Measurements from ENCODE around the gene STAT5B. TPM values are rescaled to one million over a fixed set of nuclear protein-coding genes. Genes with fewer than 3 reads are reported as not detected.

The STAT5B gene
- total and polyA plus RNA-seq, 9 of the 15 experiments (the other 6 are each of a cell fraction or from before 2014, with no cell fraction given) = 20.8 to 176 (median 92.4) TPM

GRCh38 chr17:42273474-42274252 is 2.5 kb downstream of the STAT5B start (continued):
- TF ChIP-seq HMBOX1 (IDR thresholded peaks at IDR 0.05) = 0 out of 2 replicates have a peak, but pooled peaks have one; percentile 28
- no peak for TF ChIP-seq PTBP1 (IDR thresholded peaks at IDR 0.05; ENCODE audit: low read depth, low read length)
- no peak for TF ChIP-seq CBFB (CRISPR knock-in tag; IDR thresholded peaks at IDR 0.05)
- TF ChIP-seq ILK (tag; IDR thresholded peaks at IDR 0.05; ENCODE audit: borderline replicate concordance, low read depth) = no peak

- no peaks in the 10 kb centered on the region for H3K27me3 ChIP-seq (ENCODE audit: control insufficient read depth in 2 of 2, insufficient read depth in 2 of 2, low read length in 2 of 2)
- DNase-seq (ENCODE audit: extremely low read depth in 1 of 4, low spot score in 3 of 4) (no peak), FAIRE-seq (peak; percentile 78), ATAC-seq (peak; percentile 3; the same call in 2 of the 3 replicates)
- H3K9ac ChIP-seq (ENCODE audit: insufficient read depth in 1 of 2, low read depth in 2 of 2, low read length in 2 of 2) = peak overlapping the region; percentile 56 to 84; a peak in 3 of 4 replicates
- under 1% methylated on average over 7 of the region's 7 CpGs for WGBS (ENCODE audit: insufficient coverage, low coverage, missing lambda C conversion rate)
- intact Hi-C loops (cut with micrococcal nuclease) = no loop called here
- H3K9me3 ChIP-seq (replicated peaks; ENCODE audit: control insufficient read depth, insufficient read depth, low read depth, low read length) = no peaks in the 10 kb centered on the region
- no peaks in the 10 kb centered on the region for H4K20me1 ChIP-seq (replicated peaks; ENCODE audit: control insufficient read depth, insufficient read depth, low read length)
- peaks cover 49% of the 10 kb centered on the region for H3K36me3 ChIP-seq (ENCODE audit: control insufficient read depth, insufficient read depth, low read length)
- H3K4me2 ChIP-seq (ENCODE audit: insufficient read depth, low read length) = peak overlapping the region; percentile 95
- ChIA-PET CTCF (ENCODE audit: low intra/inter-chr PET ratio) (no interaction called here), POLR2A (interaction anchor here (1.1 to 1.3 kb wide), 2 partner anchors 10 to 165 kb away, joined by 3 to 4 read pairs; no protein-coding TSS in a partner anchor)
- BruUV-seq (replicated peaks) = no TSS peak
- H3K27ac ChIP-seq (ENCODE audit: extremely low read depth, low read depth, low read length) = peak overlapping the region; percentile 93
- peak overlapping the region; percentile 81 for H3K4me3 ChIP-seq
- in situ Hi-C loops (cut with MboI) = no loop called here
- peaks cover 12 to 23% of the 10 kb centered on the region in 2 experiments for H3K4me1 ChIP-seq (replicated peaks in 1 of 2; ENCODE audit: control insufficient read depth in 2 of 2, insufficient read depth in 2 of 2, low read length in 2 of 2)
- H3K79me2 ChIP-seq (ENCODE audit: control insufficient read depth, insufficient read depth, low read length) = peaks cover 98% of the 10 kb centered on the region
- no peaks in the 10 kb centered on the region for H3K9me1 ChIP-seq (ENCODE audit: control insufficient read depth, insufficient read depth, low read length)
- H2AFZ ChIP-seq (ENCODE audit: low read depth, low read length) = no peak overlapping the region
- TF ChIP-seq GTF2E2 (tag; IDR thresholded peaks at IDR 0.05) = no peak
- TF ChIP-seq HDAC2 (IDR thresholded peaks at IDR 0.05) = no peak
- no peak for TF ChIP-seq PYGO2 (tag; IDR thresholded peaks at IDR 0.05)
- no peak for TF ChIP-seq PHB2 (IDR thresholded peaks at IDR 0.05; ENCODE audit: low read depth)
- TF ChIP-seq ZBTB33 (CRISPR knock-in tag; IDR thresholded peaks at IDR 0.05) = no peak
These were observed 3.9 kb downstream of the STAT5B start for GRCh38 chr17:42272162-42272907.

Data from K562 (cell line).